Keratinocyte (primary cell): ENCODE results near the gene TMTC2.

Experiments
- CTCF ChIP-seq, 3 experiments: IDR thresholded peaks in 1 of 3; conservative IDR thresholded peaks in 1 of 3; optimal IDR thresholded peaks in 1 of 3; 2 replicates in 2 of 3; 3 replicates in 1 of 3; pipeline versions ENCODE3 to v1.5.1; 2011; ENCODE audit warnings: low read length in 3 of 3, mild to moderate bottlenecking in 3 of 3, moderate library complexity in 2 of 3, control low read depth in 1 of 3, inconsistent platforms in 1 of 3; ENCODE audit not compliant: insufficient read depth in 2 of 3; ENCODE audit errors: extremely low read depth in 1 of 3
- EZH2 ChIP-seq: IDR thresholded peaks from one replicate; pipeline ENCODE4 v1.6.1; 2012; ENCODE audit warnings: inconsistent platforms, mild to moderate bottlenecking, low read length, moderate library complexity

GRCh38 chr12:83168751-83169150 lies 482.0 kb downstream of the TMTC2 start:
- TF ChIP-seq CTCF (optimal IDR thresholded peaks at IDR 0.05 in 1 of 3, IDR thresholded peaks at IDR 0.05 in 1 of 3, conservative IDR thresholded peaks at IDR 0.05 in 1 of 3; ENCODE audit: extremely low read depth in 1 of 3, insufficient read depth in 2 of 3, low read length in 3 of 3) (no peak), EZH2 (no peak)
